A204.1 (cell line): ENCODE measurements around the gene TSR3.

Source experiments
- FAIRE-seq: peaks from 2 replicates; lab custom pipeline; 2012; peaks lifted over from hg19 to GRCh38; lab: Jason Lieb, UNC

The TSR3 gene

DNA sequence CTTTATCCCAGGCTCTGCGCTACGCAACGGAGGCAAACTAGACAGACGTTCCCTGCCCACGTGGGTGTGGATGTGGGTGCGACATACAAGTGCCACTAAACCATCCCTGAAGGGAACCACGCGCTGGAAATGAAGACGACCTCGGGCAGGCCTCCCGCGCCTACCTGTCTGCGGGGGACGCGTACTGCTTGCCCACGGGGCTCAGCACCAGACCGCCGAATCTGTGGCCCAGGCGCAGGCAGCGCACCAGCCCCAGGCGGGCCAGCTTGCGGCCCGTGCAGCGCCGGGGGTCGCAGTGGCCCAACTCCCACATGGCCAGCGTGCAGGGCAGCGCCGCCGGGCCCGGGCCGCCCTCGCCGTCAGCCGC, 480 bp downstream of the TSR3 start:
- FAIRE-seq, result no peak

GRCh38 chr16:1350691-1351090, 987 bp downstream of the TSR3 start:
- no peak for FAIRE-seq

DNA sequence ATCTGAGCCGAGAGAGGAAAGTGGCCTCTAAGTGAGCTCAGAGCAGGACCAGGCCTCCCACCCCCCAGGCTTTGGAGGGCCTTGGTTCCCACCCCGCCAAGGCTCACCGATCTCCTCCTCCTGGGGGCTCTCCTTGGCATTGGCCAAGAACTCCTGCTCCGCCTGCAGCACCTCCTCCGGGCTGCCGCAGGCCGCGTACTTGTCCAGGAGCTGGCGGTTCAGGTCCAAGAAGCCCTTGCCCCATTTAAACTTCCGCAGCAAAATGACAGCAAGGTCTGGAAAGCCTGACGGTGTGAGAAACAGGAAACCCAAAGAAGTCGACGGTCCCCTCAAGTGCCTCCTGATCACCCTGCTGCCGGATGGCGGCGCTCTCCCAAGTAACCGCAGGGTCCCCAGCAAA, 1.7 kb downstream of the TSR3 start:
- no peak for FAIRE-seq

DNA sequence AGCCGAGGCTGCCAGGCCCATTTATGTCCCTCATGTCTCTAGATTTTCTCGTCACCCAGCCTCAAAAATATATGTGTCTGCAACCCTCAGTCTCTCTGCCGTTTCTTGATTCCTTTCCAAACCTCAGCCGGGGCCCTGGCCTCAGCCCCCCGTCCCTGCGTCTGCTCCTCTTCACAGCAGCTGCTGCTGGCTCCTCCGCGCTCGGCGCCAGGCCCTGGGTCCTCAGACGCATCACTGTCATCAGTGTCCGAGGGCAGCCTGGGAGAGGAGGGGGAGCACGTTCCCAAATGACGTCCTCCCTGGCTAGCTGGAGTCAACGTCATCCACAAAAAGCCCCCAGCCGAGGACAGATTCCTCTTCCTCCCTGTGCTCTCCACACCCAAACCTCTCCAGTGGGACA, 2.3 kb downstream of the TSR3 start:
- no peak for FAIRE-seq

GRCh38 chr16:1348926-1349325, 2.8 kb downstream of the TSR3 start:
- FAIRE-seq, result no peak

GRCh38 chr16:1348441-1348840, 3.2 kb downstream of the TSR3 start:
- no peak for FAIRE-seq

DNA sequence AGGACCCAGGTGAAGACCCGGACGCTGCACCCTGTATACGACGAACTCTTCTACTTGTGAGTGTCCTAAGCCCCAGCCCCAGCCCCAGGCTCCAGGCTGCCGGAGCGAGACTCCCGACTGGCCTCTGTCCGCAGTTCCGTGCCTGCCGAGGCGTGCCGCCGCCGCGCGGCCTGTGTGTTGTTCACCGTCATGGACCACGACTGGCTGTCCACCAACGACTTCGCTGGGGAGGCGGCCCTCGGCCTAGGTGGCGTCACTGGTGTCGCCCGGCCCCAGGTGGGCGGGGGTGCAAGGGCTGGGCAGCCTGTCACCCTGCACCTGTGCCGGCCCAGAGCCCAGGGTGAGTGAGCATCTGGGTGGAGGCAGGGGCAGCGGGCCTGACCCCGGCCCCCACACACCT, 3.7 kb downstream of the TSR3 start:
- no peak for FAIRE-seq

DNA sequence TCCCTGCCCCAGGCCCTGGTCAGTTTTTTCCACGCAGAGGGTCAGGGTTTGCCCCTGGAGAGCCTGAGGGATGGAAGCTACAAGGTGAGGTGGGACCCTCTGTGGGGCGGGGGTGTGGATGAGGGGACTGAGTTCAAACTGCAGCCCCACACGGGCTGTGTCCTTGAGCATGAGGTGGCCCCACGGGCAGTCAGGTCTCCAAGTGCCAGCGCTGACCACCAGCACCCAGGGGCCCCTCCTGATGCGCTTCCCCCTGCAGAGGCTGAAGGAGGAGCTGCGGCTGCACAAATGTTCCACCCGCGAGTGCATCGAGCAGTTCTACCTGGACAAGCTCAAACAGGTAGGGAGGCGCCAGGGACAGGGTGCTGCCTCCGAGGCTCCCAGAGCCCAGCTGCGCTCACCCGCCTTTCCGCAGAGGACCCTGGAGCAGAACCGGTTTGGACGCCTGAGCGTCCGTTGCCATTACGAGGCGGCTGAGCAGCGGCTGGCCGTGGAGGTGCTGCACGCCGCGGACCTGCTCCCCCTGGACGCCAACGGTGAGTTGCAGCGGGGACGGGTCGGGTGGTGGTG, 4.3 kb downstream of the TSR3 start:
- FAIRE-seq, result no peak

GRCh38 chr16:1346422-1347285, 5.0 kb downstream of the TSR3 start:
- FAIRE-seq, result no peak

- FAIRE-seq, result no peak
These were observed 5.8 kb downstream of the TSR3 start for GRCh38 chr16:1345651-1346421.

GRCh38 chr16:1345087-1345486, 6.6 kb downstream of the TSR3 start:
- FAIRE-seq, result no peak

GRCh38 chr16:1344499-1344898, 7.2 kb downstream of the TSR3 start:
- no peak for FAIRE-seq

DNA sequence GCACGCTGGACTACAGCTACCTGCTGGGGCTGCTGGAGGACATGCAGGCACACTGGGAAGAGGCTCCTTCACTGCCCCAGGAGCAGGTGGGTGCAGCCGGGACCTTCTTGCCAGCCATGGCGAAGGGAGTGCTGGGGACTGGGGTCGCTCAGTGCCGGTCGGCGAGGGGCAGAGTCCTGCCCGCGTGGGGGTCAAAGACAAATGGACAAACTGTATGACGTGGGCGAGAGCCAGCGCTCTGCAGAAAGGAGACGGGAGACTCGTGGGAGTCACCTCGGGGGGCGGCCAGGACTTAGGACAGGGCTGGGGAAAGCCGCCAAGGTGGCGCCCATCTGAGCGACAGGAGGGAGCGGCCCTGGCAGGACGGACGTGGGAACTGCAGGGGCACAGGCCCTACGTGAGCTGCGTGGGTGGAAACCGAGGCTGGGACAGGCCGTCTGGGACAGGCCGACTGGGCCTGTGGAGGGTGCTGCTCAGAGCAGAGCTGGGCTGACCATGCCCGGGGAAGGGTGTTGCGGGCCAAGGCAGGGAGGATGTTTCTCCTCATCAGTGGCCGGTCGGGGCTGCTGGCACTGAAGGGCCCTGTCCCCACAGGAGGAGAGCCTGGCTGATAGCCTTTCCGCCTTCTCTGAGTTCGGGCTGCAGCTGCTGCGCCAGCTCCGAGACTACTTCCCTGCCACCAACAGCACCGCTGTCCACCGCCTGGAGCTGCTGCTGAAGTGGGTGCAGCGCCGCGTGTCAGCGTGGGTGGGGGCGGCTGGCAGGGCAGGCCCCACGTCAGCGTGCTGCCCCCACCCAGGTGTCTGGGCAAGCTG, 8.0 kb downstream of the TSR3 start:
- no peak for FAIRE-seq

DNA sequence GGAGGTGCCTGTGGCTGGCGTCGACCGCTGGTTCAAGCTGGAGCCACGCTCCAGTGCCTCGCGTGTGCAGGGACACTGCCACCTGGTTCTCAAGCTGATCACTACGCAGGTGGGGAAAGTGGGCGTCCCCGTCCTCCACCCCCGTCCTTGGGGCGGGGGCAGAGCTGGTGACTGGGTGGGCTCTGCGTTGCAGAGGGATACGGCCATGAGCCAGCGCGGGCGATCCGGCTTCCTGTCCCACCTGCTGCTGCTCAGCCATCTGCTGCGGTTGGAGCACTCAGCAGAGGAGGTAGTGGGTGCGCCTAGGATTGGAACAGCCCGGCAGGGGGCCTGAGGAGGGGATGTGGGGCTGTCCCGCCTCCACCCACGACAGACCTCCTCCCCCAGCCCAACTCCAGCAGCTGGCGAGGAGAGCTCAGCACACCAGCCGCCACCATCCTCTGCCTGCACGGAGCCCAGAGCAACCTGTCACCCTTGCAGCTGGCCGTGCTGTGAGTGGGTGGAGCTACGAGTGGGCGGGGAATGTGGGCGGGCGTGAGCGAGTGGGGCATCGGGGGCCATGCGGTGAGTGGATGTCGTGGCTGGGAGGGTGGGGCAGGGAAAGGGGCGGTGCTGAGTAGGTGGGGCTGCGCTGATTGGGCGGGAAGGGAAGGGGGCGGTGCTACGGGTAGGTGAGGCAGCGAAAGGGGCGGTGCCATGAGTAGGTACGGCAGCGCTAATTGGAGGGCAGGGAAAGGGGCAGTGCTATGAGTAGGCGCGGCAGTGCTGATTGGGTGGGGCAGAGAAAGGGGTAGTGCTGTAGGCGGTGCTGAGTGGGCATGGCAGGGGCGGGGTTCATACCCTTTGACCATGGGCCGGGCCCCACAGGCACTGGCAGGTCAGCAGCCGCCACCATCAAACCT, 8.9 kb downstream of the TSR3 start:
- FAIRE-seq, result peak; percentile 86

DNA sequence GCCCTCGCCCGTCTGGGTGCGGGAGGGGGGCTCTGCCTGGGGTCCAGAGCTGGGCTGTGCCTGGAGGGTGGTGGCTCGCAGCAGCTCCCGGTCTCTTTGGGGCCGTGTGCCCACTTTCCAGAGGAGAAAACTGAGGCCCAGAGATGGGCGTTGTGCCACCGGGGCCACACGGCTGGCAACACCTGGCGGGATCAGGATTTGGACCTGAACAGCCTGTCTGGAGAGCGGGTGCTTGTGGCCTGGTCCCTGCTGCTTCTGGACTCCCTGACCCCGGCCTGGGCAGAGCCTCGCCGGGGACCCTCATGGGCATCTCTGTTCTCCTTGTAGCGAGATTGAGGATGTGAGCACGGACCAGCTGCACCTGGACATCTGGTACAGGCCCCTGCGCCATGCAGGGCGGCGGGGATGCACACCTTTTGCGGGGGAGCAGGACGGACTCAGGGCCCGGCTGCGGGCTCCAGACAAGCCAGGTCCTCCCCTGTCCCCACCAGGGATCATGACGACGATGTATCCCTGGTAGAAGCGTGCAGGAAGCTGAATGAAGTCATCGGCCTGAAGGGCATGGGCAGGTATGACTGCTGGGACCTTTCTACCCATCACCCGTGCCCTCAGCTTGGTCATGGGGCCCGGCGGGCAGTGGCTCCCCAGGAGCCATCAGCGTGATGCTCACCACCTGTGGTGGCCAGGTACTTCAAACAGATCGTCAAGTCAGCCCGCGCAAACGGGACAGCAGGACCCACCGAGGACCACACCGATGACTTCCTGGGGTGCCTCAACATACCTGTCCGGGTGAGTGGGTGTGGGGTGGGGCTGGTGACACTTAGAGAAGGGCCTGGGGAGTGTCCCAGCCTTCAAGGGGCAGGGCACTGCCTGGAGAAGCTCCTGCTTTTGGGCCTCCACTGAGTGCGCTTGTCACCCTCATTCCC, 9.9 kb downstream of the TSR3 start:
- no peak for FAIRE-seq

DNA sequence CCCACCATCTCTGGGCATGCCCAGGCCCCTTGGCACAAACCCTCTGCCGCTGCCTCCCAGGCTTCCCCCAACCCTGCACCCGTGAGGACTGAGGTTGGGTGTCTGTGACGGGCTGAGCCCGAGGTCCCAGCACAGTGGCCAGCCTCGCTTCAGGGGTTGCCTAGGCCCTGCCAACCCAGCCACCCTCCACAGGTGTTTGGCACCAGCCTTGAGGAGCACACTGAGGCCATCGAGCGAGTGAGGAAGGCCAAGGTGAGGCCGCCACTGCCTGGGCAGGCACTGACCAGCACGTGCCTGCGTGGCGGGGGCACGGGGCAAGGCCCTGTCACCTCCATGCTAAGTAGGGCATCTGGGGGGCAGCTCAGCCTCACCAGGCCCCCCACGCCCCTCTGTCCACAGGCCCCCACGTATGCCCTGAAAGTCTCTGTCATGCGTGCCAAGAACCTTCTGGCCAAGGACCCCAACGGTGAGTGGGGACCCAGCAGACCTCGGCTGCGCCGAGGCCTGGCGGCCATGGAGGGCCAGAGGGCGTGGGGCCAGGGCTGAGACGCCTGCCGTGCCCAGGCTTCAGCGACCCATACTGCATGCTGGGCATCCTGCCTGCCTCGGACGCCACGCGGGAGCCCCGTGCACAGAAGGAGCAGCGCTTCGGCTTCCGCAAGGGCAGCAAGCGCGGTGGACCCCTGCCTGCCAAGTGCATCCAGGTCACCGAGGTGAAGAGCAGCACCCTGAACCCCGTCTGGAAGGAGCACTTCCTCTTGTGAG, 10.8 kb downstream of the TSR3 start:
- FAIRE-seq, result no peak

DNA sequence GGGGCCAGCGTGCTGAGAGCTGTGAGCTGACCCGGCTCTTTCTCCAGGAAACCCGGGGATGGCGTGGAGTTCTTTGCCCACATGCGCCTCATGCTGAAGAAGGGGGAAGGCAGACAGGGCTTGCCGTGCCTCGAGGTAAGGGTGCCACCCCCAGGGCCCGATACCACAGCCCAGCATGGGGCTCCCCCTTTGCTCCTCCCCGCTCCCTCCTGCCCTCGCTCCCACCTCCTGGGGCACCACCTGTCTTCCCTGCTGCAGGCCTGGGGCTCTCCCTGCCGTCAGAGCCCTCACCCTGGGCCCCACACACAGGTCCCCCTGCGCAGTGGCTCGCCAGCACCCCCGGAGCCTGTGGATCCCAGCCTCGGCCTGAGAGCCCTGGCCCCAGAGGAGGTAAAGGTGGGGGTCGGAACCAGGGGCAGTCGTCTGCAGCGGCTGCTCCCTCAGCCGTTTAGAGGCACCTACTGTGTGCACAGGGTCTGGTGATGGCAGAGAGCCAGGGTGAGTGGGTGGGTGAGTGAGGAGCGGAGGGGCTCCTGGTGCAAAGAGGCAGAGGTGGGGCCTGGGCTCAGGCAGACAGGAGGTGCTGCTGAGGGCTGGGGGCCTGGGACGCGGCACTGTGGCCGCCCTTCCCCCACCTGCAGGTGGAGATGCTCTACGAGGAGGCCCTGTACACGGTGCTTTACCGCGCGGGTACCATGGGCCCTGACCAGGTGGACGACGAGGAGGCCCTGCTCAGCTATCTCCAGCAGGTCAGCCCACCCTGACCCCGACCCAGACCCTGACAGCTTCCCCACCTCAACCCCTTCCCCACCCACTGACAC, 12.6 kb downstream of the TSR3 start:
- FAIRE-seq, result no peak

GRCh38 chr16:1338119-1338730, 13.5 kb downstream of the TSR3 start:
- no peak for FAIRE-seq
